GM23248 (cell line): ENCODE results near the gene GRIN2C.

ENCODE experiments used
- EZH2 ChIP-seq: fragments of 200-600 bp; sonication (generic); IDR thresholded peaks from 2 replicates; pipeline ENCODE4 v1.6.1; 2018; ENCODE audit warnings: antibody characterized with exemption, mild to moderate bottlenecking; ENCODE audit not compliant: insufficient read depth, poor library complexity, severe bottlenecking
- EZH2phosphoT487 ChIP-seq: fragments of 200-600 bp; sonication (generic); IDR thresholded peaks from 2 replicates; pipeline ENCODE4 v1.6.1; 2018; ENCODE audit warnings: antibody characterized with exemption, moderate library complexity, mild to moderate bottlenecking, low read depth; ENCODE audit not compliant: insufficient read depth

DNA sequence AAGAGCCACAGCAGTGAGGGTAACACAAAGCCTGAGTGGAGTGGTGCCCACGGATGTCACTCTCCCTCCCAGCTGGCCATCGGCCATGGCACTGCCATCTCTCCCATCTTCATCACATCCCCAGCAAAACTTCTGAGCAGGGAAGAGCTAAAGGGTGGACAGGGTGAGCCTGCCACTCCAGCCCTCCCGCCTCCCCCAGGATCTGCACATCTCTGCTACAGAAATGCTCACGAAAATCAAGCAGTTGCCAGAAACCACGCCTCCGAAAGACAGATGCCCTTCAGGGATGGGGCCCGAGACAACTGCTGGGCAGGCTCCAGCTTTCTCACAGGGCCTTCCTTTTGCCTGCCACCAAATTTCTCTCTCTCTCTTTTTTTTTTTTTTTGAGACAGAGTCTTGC, 3.6 kb downstream of the GRIN2C start:
- TF ChIP-seq EZH2 (no peak), EZH2phosphoT487 (no peak)
